ENCODE data around the gene ST7.
"Not testable (repeated sequence)": the region's sequence is repeated elsewhere in the genome, so short reads cannot be mapped to it uniquely, and the experiment has no call there.

ST7 gene

GRCh38 chr7:117227091-117227490, 273.8 kb downstream of the ST7 start:
- DNase-seq (ENCODE audit: low spot score), result no peak

- DNase-seq (ENCODE audit: low spot score), result no peak
Measured at GRCh38 chr7:117229350-117229749, 276.0 kb downstream of the ST7 start.

- DNase-seq (ENCODE audit: low spot score), result no peak
Measured at GRCh38 chr7:117230276-117231046, 277.2 kb downstream of the ST7 start.

GRCh38 chr7:117231047-117231359, 277.7 kb downstream of the ST7 start:
- DNase-seq (ENCODE audit: low spot score), result no peak

- DNase-seq (ENCODE audit: low spot score), result no peak
Measured at GRCh38 chr7:117237646-117238045, 284.3 kb downstream of the ST7 start.

GRCh38 chr7:117238472-117238871, 285.2 kb downstream of the ST7 start:
- DNase-seq (ENCODE audit: low spot score), result no peak

- DNase-seq (ENCODE audit: low spot score), result no peak
Measured at GRCh38 chr7:117238937-117239336, 285.6 kb downstream of the ST7 start.

- no peak for DNase-seq (ENCODE audit: low spot score)
Measured at GRCh38 chr7:117241088-117241487, 287.8 kb downstream of the ST7 start.

- no peak for DNase-seq (ENCODE audit: low spot score)
Measured at GRCh38 chr7:117243390-117243789, 290.1 kb downstream of the ST7 start.

GRCh38 chr7:117245703-117246102, 292.4 kb downstream of the ST7 start:
- DNase-seq (ENCODE audit: low spot score), result not testable (repeated sequence)

GRCh38 chr7:117247809-117248208, 294.5 kb downstream of the ST7 start:
- no peak for DNase-seq (ENCODE audit: low spot score)

- no peak for DNase-seq (ENCODE audit: low spot score)
Measured at GRCh38 chr7:117248829-117249228, 295.5 kb downstream of the ST7 start.

GRCh38 chr7:117249696-117250095, 296.4 kb downstream of the ST7 start:
- no peak for DNase-seq (ENCODE audit: low spot score)

GRCh38 chr7:117250245-117250644, 296.9 kb downstream of the ST7 start:
- no peak for DNase-seq (ENCODE audit: low spot score)

GRCh38 chr7:117250801-117251200, 297.5 kb downstream of the ST7 start:
- DNase-seq (ENCODE audit: low spot score), result no peak

- DNase-seq (ENCODE audit: low spot score), result no peak
Measured at GRCh38 chr7:117251687-117252086, 298.4 kb downstream of the ST7 start.

- DNase-seq (ENCODE audit: low spot score), result no peak
Measured at GRCh38 chr7:117259615-117260014, 306.3 kb downstream of the ST7 start.

GRCh38 chr7:117262546-117262945, 309.2 kb downstream of the ST7 start:
- DNase-seq (ENCODE audit: low spot score), result no peak

GRCh38 chr7:117264716-117265115, 311.4 kb downstream of the ST7 start:
- DNase-seq (ENCODE audit: low spot score), result no peak

- DNase-seq (ENCODE audit: low spot score), result no peak
Measured at GRCh38 chr7:117269417-117269816, 316.1 kb downstream of the ST7 start.

- DNase-seq (ENCODE audit: low spot score), result no peak
Measured at GRCh38 chr7:117269886-117270285, 316.6 kb downstream of the ST7 start.

GRCh38 chr7:117270371-117270770, 317.1 kb downstream of the ST7 start:
- DNase-seq (ENCODE audit: low spot score), result no peak

GRCh38 chr7:117271566-117271965, 318.3 kb downstream of the ST7 start:
- no peak for DNase-seq (ENCODE audit: low spot score)

GRCh38 chr7:117272017-117272759, 318.9 kb downstream of the ST7 start:
- no peak for DNase-seq (ENCODE audit: low spot score)

Data from CD4-positive, alpha-beta T cell treated with Interleukin-15 for 4 hours (primary cell).